HG02571 (cell line): ENCODE data around the gene SUGCT.

ENCODE experiments used
- ATAC-seq: cut with Tn5 transposase; IDR thresholded peaks from one replicate; pipeline ENCODE4 v1.9.1; 2021; ENCODE audit warnings: mild to moderate bottlenecking, moderate library complexity; ENCODE audit not compliant: unreplicated experiment

SUGCT gene

DNA sequence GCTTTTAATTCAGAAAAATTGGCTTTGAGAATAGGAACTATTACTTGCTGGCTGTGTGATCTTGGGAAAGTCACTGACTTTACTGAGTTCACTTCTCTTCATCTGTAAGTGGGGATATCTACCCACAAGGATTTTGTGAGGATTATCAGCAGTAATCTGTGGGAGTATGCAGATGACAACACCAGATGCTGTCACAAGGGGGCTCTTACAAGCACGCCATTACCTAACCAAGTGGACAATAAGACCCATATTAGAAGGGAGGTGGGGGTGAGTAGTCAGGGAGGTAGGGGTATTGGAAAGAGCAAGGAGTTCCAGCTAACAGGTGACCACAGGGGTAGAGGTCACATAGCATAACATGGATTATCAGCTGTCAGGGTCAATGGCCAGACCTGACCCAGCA, 569.4 kb downstream of the SUGCT start:
- no peak for ATAC-seq

DNA sequence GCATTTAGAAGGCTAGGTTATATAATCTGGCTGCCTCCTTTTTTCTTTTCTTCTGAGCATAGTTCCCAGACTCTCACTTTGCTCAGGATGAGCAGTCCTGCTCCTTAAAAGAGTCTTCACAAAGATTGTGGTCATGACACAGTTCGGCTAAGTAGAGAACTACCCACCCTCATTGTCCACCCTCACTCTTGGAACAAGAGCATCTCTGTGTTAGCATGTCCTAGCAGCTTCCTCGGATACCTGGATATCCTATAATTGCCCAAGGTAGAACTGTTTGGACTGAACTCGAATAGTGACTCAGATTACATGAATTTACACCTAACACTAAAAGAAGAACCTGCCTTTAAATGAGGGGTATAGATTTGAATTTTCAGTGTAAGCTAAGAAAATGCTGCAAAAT, 572.0 kb downstream of the SUGCT start:
- no peak for ATAC-seq

DNA sequence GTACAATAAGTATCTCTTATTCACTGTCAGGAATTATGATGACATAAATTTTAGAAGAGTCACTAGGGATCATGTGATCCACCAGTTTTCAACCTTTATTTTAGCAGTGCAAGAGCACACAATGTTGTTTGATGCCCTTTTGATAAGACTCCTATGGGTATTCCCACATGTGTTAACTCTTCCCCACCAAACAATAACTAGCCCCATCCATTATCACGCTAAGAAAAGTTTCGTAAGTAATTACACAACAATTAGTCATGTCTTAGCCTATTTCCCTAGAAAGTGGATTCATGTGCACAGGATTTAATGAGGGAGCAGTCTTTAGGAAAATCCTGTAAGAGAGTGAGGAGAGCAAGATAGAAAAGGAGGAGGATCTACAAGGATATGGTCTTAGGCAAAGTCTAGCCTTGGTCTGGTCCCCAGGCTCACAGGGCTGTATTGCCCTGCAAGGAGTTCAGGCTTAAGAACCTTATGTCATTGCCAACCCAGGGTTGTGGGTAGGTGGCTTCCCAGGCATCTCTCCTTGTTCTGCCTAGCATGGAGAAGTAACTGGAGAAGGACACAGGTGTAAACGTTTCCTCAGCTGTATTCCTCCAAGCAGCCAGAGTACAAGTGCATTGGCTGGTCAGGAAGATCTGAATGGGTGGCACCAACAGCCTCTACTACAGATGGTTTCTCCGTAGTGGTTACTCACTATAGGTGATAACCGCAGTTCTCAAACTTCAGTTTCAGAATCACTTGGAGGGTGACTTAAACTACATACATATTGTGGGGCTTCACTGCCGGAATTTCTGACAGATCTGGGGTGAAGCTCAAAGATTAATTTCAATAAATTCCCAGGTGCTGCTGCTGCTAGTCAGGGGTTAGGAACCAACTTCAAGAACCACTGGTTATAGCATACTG, 574.5 kb downstream of the SUGCT start:
- peak; percentile 53 for ATAC-seq

- no peak for ATAC-seq
Observed at GRCh38 chr7:40711706-40712105, 576.9 kb downstream of the SUGCT start.

GRCh38 chr7:40714363-40715052, 579.7 kb downstream of the SUGCT start:
- ATAC-seq: no peak

GRCh38 chr7:40715053-40715430, 580.2 kb downstream of the SUGCT start:
- ATAC-seq: no peak

DNA sequence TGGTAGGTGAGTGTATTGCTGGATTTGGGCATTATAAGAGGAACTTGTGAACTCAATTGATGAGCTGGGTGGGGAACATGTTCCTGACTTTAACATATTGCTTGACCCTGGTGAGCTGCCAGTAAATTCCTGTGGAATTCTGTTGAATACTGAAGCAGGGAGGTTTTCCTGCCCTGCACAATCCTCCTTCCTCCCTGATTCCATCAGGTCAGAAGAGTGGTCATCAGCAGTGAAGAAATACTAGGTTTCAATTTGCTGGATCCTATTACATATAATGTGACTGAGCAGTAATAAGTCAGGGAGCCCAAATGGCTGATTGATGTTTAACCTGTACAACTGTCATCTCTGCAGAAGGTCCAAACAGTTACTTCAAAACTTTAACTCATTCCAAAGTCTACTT, 581.2 kb downstream of the SUGCT start:
- no peak for ATAC-seq

GRCh38 chr7:40717242-40717641, 582.4 kb downstream of the SUGCT start:
- ATAC-seq: peak; percentile 62

- no peak for ATAC-seq
Observed at GRCh38 chr7:40720416-40720815, 585.6 kb downstream of the SUGCT start.

GRCh38 chr7:40721342-40721949, 586.6 kb downstream of the SUGCT start:
- ATAC-seq: no peak

- ATAC-seq: no peak
Observed at GRCh38 chr7:40722242-40722641, 587.4 kb downstream of the SUGCT start.

DNA sequence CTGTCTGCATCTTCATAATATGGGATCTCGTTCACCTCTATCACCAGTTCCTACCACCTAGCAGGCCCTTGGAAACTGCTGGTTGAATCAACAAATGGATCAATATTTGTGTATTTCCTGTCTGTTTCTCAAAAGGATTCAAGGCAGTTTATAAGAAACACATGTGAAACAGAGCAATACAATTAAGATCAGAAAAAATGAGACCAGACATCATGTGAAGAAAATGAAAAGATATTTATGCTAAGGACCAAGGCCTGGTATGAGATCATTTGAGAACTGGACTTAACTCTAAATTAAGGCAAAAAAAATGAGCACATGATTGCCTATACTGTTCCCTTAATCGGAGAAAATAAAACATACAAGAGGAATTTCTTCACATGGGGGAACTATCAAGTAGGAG, 589.0 kb downstream of the SUGCT start:
- ATAC-seq: no peak

- ATAC-seq: no peak
Observed at GRCh38 chr7:40726559-40726958, 591.8 kb downstream of the SUGCT start.

- no peak for ATAC-seq
Observed at GRCh38 chr7:40733114-40733513, 598.3 kb downstream of the SUGCT start.

DNA sequence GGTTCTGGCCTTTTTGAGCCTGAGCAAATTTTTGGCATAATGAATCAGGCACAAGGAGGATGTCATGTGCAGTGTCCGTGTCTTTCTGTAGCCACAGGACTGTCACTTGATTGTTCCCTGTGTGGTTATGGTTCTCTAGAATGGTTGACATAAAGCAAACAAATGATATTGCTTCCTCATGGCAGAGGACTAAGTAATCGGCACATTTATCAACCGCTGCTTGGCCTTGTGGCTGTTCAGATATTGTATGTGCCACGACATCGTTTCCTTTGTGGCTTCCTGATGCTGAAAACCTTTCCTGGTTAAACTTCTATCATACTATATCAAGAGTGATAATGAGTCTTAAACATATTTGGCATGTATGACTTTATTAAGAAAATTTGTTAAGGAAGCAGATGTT, 598.8 kb downstream of the SUGCT start:
- no peak for ATAC-seq

GRCh38 chr7:40739257-40739656, 604.5 kb downstream of the SUGCT start:
- no peak for ATAC-seq

GRCh38 chr7:40742270-40742669, 607.5 kb downstream of the SUGCT start:
- no peak for ATAC-seq

GRCh38 chr7:40746841-40747556, 612.2 kb downstream of the SUGCT start:
- ATAC-seq: no peak

DNA sequence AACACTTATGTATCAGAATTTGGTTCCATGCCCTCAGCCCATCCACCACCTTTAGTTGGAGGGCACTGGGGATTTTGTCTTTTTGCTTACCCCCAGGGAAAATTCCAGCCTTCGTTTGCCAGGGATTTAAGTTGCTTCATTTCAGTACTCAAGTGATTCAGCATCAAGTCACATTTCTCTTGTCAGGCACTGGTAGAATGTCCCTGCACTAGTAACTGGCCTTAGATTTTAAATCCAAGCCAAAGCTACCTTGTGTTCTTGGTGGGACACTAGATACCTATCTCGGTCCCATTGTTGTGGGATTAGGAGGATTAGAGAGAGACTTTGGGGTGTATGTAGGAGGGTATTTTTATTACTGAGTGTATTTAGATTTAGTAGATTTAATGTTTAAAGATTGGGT, 613.1 kb downstream of the SUGCT start:
- no peak for ATAC-seq

DNA sequence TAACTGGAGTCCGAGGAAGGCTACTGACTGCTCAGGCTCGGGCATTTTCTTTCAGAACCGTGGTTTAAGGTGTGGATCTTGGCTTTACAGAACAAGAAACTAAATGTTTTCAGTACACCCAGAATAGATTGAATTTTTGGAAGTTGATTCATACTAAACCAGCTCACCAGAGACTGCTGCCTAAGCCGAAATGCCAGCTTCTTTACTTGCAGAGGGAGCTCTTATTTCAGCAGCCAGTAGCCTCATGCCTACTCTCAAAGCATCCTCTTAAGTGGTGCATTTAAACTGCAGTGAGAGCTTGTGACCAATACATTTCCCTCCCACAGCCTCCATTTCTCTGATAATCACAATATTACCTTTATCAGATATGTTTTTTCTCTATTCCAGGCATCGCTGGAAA, 615.1 kb downstream of the SUGCT start:
- ATAC-seq: no peak

- no peak for ATAC-seq
Observed at GRCh38 chr7:40753455-40753854, 618.6 kb downstream of the SUGCT start.
